Measurements from ENCODE around the gene CFAP410.
A peak's percentile ranks its signal among the peaks of the same experiment; 100 is the strongest.

CFAP410 gene

GRCh38 chr21:44338971-44339910 is at the start of gene CFAP410:
Gene CFAP410 (minus strand): TSS chr21:44339390. CDS start chr21:44339194, 196 bp downstream.
- peak; percentile 94 for DNase-seq

- DNase-seq: no peak
These were observed 45.8 kb upstream of the CFAP410 start for GRCh38 chr21:44384968-44385367.

DNA sequence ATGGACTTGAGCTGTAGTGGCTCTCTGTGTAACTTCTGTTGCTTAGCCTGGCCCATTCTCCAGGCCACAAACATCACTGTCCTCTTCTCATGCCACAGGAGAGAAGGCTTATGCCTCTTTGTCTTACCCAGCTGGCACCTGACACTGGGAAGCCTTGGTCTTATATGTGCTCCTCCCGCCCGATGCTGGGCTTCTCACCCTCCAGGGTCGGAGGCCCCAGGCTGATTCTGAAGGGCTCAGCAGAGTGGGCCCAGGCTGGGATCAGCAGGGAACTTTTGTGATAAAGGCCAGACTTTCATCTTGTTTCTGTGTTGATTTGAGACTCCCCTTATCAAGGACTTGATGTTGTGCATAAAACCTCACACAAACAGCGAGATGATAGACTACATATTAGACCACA is 44.0 kb upstream of the CFAP410 start:
- no peak for DNase-seq

DNA sequence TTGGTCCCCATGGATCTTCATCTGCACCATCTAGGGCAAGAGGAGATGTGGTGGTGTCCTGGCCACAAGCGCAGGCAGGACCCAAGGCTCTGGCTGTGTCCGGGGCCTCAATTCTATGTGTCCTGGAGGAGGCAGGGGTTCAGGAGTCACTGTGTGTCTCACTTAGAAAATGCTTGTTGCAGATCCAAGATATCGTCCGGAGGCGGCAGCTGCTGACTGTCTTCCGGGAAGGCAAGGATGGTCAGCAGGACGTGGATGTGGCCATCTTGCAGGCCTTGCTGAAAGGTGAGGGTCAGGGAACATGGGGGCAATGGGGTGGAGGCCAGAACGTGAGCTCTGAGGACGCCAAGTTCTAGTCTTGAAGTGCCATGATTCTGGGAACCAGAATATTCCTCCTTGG is 43.3 kb upstream of the CFAP410 start:
- DNase-seq: no peak

DNA sequence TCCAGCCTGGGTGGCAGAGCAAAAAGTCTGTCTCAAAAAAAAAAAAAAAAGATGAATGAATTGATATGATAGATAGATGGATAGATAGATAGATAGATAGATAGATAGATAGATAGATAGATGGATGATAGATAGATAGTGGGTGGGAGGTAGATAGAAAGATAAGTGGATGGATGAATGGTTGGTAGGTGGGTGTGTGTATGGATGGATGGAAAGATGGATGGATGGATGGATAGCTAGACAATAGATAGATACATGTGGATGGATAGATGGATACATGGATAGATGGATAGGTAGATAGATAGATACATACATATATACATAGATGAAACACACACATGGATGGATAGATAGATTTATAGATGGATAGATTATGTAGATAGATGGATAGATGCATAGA is 42.7 kb upstream of the CFAP410 start:
- no peak for DNase-seq

DNA sequence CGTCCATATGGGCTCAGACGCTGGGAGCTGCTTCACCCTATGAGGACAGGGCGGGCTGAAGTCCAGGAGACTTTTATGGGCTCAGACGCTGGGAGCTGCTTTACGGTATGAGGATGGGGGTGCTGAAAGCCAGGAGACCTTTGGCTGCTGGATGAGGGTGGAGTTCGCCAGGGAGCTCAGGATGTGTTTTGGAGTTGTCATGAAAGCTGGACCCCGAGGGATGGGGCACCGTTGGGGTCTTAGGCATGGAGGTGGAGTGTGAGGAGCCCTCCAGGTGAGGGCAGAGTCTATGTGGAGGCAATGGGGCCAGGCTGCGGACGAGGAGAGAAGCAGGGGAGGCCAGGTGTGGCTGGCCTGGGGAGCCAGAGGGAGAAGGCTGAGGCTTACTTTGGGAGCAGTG is 41.7 kb upstream of the CFAP410 start:
- DNase-seq: no peak

DNA sequence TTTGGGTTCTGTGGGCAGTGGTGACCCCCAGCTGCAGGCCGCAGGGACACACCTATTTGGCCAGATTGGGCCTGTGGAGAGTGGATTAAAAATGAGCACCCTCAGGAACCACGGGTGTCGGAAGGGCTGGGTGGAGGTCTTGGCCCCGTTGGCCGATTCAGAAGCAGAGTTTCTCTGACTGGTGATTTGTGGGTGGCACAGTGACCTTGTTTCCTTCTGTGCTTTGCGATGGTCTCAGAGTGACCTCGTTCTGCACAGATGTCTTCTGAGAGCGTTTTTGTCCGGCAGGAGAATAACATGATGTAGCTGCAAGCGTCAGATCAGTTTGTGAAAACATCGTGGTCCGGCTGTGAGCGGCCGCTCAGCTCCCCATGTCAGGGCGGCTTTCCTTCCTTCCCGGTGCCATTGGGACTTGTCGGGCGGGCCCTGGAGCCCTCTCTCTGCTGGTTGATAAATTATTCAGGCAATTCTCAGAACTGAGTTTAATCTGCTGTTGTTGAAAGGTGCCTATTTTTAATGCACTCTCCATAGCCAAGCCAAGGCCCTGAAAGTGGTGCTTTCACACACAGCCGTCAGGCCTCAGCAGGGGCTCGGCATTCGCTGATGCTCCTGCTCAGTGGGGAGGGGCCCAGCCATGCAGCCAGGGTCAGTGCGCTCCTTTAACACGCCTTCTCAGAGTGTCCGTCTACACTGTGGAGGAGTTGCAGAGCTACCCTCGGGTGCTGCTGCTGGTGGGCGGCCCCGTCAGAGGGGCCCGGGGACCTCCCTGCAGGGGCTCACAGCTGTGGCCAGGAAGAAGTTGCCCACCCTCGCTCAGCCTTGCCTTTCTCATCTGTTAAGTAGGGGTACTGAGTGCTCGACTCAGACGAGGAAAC is 41.0 kb upstream of the CFAP410 start:
- no peak for DNase-seq

GRCh38 chr21:44379515-44379848 is 40.3 kb upstream of the CFAP410 start:
- no peak for DNase-seq

DNA sequence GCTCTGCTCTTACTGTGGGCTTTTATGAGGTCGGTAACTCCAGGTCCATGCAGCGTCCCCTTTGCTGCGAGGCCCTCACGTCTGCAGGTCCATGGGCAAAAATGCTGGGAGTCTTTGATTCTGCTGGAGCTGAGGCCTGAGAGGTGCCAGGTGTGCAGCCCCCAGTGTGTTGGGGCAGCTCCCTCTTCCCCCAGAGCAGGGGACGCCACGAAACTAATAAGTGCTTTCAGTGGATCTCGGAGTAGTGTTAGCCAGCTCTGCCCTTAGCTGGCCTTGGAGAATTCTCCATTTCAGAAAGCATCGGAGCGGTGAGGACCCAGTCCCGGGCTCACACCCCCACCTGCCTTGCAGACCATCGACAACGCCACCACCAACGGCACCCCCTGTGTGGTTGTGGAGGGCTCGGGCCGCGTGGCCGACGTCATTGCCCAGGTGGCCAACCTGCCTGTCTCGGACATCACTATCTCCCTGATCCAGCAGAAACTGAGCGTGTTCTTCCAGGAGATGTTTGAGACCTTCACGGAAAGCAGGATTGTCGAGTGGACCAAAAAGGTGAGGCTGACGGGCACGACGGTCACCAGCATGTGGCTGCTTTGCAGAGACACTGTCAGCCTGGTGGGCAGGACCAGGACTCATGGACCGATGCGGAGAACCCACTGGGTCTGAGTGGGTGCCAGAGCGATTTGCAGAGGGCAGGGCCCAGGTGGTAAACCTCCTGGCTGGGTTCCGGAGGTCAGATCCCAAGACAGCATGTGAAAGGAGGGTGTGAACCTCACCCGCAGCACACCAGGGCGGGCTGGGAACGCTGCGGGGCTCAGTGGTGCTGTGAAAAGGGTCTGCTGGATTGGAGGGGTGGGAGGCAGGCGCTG is 39.7 kb upstream of the CFAP410 start:
- no peak for DNase-seq

DNA sequence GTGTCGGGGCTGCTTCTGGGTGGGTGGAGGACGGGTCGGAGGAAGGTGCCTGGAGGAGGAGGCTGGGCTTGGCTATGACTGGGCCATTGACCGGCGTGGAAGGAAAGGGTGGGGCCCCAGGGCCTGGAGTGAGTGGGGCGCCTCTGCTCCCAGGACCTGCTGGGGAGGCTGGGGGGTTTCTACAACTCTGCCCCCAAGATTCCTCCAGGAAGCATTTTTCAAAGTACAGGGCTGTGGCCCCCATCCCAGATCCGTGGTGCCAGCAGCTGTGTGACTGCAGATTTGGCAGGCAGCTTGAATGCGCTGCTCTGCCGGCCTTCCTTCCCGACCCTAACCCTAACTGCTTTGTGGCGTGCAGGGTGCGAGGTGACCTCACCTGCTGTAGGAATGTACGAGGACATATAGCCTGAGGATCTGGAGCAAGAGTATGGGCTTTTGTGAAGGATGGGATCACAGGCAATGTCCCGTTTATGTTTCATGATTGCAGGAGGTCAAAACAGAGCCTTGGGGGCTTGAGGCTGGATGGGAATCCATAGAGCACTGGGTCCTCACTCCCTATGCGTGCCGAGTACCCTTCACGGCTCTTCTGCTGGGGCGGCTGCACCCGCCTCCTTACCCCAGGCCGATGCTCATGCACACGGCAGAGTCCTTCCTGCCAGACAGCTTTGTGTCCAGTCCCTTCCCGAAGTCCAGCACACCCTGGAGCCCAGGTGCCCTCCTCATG is 38.9 kb upstream of the CFAP410 start:
- no peak for DNase-seq

GRCh38 chr21:44377201-44377921 is 38.2 kb upstream of the CFAP410 start:
- DNase-seq: no peak

DNA sequence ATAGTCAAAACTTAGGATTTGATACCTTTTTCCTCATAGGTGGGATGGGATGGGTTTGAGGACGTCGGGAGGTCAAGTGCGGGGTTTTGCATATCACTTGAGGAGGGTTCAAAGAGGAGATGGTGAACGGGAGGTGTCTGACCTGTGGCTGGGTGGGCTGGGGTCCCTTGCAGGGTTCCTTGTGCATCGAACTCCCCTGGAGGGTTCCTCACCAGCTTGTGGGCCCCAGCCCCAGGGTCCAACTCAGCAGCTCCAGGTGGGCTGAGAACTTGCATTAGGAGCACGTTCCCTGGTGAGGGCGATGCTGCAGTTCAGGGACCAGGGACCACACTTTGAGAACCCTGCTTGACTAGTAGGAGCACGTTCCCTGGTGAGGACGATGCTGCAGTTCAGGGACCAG is 37.4 kb upstream of the CFAP410 start:
- no peak for DNase-seq

GRCh38 chr21:44375761-44376241 is 36.6 kb upstream of the CFAP410 start:
- no peak for DNase-seq

DNA sequence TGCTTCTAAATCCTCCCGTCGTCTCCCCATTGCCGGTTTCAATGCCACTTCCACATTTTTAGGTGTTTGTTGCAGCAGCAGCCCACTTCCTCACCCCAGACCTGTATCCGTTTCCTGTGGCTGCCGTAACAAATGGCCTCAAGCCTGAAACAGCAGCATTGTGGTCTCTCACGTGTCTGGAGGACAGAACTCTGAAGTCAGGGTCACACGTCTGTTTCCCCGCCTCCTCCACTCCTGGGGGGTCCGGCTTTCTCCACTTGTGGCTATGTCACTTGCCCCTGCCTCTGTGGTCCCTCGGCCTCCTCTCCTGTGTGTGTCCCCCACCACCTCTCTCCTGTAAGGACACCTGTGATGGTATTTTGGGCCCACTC is 36.1 kb upstream of the CFAP410 start:
- DNase-seq: peak; percentile 19

DNA sequence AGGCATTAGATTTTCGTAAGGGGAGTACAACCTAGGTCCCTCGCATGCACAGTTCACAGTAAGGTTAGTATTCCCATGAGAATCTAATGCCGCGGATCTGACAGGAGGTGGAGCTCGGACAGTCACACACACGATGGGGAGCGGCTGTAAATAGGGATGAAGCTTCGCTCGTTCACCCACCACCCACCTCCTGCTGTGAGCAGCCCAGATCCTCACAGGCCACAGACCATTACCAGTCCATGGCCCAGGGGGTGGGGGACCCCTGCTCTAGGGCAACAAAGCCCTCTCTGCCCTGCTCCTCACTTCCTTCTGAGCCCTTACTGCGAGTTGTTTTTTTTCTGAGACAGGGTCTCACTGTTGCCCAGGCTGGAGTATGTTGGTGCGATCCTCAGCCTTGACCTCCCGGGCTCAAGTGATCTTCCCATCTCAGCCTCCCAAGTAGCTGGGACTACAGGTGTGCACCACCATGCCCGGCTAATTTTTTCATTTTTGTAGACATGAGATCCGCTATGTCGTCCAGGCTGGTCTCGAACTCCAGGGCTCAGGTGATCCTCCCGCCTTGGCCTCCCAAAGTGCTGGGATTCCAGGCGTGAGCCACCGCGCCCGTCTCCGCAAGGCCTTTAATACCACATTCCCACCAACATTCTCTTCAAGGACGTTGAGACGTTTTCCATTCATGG is 35.6 kb upstream of the CFAP410 start:
- no peak for DNase-seq

DNA sequence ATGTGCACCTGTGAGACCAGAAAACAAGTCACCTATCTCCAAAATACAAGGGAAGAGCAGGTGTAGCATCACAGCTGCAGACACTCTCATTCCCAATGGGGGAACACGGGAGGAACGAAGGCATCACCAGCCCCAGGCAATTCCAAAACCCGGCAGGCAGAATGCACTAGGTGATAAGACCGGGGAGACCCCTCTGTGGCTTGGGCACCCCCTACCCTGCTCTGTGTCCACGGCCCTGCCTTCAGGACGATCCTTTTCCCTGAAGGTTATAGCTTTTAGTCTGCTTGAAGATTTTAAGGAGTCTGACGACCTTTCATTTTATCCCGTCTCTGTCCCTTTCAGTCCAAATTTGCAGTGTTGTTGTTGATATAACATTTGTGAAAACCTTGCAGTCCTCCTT is 33.4 kb upstream of the CFAP410 start:
- DNase-seq: no peak

DNA sequence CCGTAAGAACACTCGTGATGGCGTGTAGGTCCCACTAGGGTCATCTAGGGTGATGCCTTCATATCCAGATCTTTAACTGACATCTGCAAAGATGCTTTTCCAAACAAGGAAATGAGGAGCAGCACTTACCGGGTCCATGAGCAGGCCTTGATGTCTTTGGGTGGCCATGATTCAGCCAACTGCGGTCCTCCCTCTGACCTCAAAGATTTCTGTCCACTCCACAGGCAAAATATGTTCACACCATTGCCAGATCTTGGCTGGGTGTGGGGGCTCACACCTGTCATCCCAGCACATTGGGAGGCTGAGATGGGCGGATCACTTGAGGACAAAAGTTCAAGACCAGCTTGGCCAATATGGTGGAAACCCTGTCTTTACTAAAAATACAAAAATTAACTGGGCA is 32.4 kb upstream of the CFAP410 start:
- DNase-seq: no peak

GRCh38 chr21:44370786-44371410 is 31.7 kb upstream of the CFAP410 start:
- DNase-seq: no peak

DNA sequence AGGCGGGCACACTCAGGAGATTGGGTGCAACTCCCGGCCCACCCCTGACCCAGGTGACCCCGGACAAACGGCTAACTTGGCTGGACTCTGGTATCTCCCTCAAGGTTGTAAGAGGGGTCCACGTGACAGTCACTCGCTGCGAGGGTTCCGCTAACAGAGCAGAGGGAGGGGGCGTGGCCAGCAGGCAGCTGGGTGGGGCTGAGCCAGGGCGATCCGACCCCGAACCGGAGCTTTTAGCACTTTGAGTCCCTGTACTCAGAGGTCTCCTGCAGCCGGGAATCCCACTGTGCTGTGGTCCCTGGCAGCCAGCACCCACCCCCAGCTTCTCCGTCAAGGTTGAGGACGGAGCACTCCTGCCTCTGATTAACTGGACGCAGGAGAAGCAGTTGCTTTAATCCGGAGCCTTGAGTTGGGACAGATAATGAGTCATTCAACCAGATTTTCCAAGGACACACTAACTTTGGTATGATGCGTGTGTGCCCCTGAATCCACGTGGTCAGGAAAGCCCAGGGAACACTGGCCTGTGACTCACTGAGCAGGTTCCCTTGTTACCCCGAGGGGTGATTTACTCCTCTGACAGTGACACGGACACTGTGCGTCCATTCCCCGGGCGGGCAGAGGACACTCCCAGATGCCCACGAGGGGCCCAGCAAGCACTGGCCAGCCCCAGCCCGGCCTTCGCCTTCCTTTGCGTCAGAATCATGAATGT is 31.0 kb upstream of the CFAP410 start:
- no peak for DNase-seq

All from CD4-positive, alpha-beta T cell treated with Interleukin-17A for 4 hours (primary cell).